ENCODE results near the gene ADGRE3.

- TF ChIP-seq, protein P1, sequence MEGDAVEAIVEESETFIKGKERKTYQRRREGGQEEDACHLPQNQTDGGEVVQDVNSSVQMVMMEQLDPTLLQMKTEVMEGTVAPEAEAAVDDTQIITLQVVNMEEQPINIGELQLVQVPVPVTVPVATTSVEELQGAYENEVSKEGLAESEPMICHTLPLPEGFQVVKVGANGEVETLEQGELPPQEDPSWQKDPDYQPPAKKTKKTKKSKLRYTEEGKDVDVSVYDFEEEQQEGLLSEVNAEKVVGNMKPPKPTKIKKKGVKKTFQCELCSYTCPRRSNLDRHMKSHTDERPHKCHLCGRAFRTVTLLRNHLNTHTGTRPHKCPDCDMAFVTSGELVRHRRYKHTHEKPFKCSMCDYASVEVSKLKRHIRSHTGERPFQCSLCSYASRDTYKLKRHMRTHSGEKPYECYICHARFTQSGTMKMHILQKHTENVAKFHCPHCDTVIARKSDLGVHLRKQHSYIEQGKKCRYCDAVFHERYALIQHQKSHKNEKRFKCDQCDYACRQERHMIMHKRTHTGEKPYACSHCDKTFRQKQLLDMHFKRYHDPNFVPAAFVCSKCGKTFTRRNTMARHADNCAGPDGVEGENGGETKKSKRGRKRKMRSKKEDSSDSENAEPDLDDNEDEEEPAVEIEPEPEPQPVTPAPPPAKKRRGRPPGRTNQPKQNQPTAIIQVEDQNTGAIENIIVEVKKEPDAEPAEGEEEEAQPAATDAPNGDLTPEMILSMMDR (IDR thresholded peaks at IDR 0.05), result no peak
- no peak for TF ChIP-seq ZFX (IDR thresholded peaks at IDR 0.05; ENCODE audit: borderline replicate concordance)
Observed at GRCh38 chr19:14655726-14656125, 18.9 kb downstream of the ADGRE3 start.

Data from 22Rv1 (cell line).